ENCODE results near the gene CTTN.
"Not testable (repeated sequence)": the region's sequence is repeated elsewhere in the genome, so short reads cannot be mapped to it uniquely, and the experiment has no call there.

Gene CTTN

GRCh38 chr11:70367071-70367470 lies 31.3 kb upstream of the CTTN start:
- peaks cover 76% of the 10 kb centered on the region for H3K36me3 Mint-ChIP-seq (ENCODE audit: low read depth)
- H3K27me3 Mint-ChIP-seq = no peaks in the 10 kb centered on the region
- no peak overlapping the region for H3K4me3 Mint-ChIP-seq
- no peak overlapping the region for H3K27ac Mint-ChIP-seq
- peaks cover 49% of the 10 kb centered on the region for H3K4me1 Mint-ChIP-seq (ENCODE audit: low read depth)
- DNase-seq = no peak
- H3K9me3 Mint-ChIP-seq = peaks cover 4% of the 10 kb centered on the region

DNA sequence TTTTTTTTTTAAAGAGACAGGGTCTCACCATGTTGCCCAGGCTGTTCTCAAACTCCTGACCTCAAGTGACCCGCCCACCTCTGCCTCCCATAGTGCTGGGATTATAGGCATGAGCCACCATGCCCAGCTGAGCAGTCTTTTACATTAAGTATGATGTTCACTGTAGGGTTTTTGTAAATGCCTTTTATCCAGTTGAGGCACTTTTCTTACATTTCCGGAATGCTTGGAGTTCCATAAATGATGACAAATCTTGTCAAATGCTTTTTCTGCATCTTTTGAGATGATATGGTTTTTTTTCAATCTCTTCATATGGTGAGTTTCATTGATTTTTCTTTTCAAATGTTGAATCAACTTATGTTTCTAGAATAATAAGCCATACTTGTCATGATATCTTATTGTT lies 29.4 kb upstream of the CTTN start:
- DNase-seq = no peak
- Mint-ChIP-seq H3K27ac (no peak overlapping the region), H3K4me3 (no peak overlapping the region), H3K36me3 (ENCODE audit: low read depth) (peaks cover 77% of the 10 kb centered on the region), H3K4me1 (ENCODE audit: low read depth) (peaks cover 41% of the 10 kb centered on the region), H3K9me3 (peaks cover 4% of the 10 kb centered on the region), H3K27me3 (no peaks in the 10 kb centered on the region)

GRCh38 chr11:70371241-70371640 lies 27.1 kb upstream of the CTTN start:
- Mint-ChIP-seq H3K27me3 (no peaks in the 10 kb centered on the region), H3K9me3 (peaks cover 4% of the 10 kb centered on the region), H3K27ac (no peak overlapping the region), H3K36me3 (ENCODE audit: low read depth) (peaks cover 83% of the 10 kb centered on the region), H3K4me3 (no peak overlapping the region), H3K4me1 (ENCODE audit: low read depth) (peaks cover 19% of the 10 kb centered on the region)
- no peak for DNase-seq

- Mint-ChIP-seq H3K4me3 (no peak overlapping the region), H3K4me1 (ENCODE audit: low read depth) (peaks cover 16% of the 10 kb centered on the region), H3K27ac (no peak overlapping the region), H3K27me3 (no peaks in the 10 kb centered on the region), H3K36me3 (ENCODE audit: low read depth) (peaks cover 85% of the 10 kb centered on the region), H3K9me3 (peaks cover 4% of the 10 kb centered on the region)
- DNase-seq = no peak
Measured at GRCh38 chr11:70372076-70372475, 26.3 kb upstream of the CTTN start.

DNA sequence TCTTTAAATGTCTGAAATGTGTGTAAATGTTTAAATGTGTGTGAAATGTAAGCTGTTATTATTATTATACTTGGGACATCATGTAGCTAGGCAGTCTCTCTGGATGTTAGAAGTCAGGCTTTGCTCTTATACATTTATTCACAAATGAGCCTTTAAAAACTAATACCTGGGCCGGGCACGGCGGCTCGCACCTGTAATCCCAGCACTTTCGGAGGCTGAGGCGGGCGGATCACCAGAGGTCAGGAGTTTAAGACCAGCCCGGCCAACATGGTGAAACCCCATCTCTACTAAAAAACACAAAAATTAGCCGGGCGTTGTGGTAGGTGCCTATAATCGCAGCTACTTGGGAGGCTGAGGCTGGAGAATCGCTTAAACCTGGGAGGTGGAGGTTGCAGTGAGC lies 21.7 kb upstream of the CTTN start:
- H3K4me1 Mint-ChIP-seq (ENCODE audit: low read depth) = peaks cover 8% of the 10 kb centered on the region
- DNase-seq = no peak
- no peak overlapping the region for H3K27ac Mint-ChIP-seq
- H3K9me3 Mint-ChIP-seq = no peaks in the 10 kb centered on the region
- peaks cover 87% of the 10 kb centered on the region for H3K36me3 Mint-ChIP-seq (ENCODE audit: low read depth)
- H3K4me3 Mint-ChIP-seq = no peak overlapping the region
- H3K27me3 Mint-ChIP-seq = no peaks in the 10 kb centered on the region

DNA sequence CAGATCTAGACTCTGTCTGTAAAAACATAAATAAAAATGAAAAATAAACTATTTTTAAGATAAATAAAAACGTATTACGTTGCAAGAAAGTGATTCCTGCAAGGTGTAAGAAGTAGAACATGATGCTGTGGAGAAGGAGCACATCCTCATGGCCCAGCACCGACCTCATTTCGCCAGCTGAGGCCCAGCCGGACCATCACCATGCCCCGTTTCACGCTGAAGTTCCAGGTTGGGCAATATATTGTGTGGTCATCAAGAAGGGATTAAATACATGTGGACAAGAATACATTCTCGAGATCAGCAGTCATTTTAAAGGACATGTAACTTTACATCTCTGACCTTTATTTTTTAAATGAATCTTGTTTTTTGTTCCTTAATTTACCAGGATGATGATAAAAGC lies 20.7 kb upstream of the CTTN start:
- H3K9me3 Mint-ChIP-seq = no peaks in the 10 kb centered on the region
- H3K27me3 Mint-ChIP-seq = no peaks in the 10 kb centered on the region
- H3K4me3 Mint-ChIP-seq = no peak overlapping the region
- peaks cover 91% of the 10 kb centered on the region for H3K36me3 Mint-ChIP-seq (ENCODE audit: low read depth)
- no peak overlapping the region for H3K27ac Mint-ChIP-seq
- no peak for DNase-seq
- peaks cover 8% of the 10 kb centered on the region for H3K4me1 Mint-ChIP-seq (ENCODE audit: low read depth)

GRCh38 chr11:70378506-70379134 lies 19.7 kb upstream of the CTTN start:
- H3K4me1 Mint-ChIP-seq (ENCODE audit: low read depth) = peaks cover 8% of the 10 kb centered on the region
- H3K27ac Mint-ChIP-seq = no peak overlapping the region
- H3K9me3 Mint-ChIP-seq = no peaks in the 10 kb centered on the region
- peaks cover 89% of the 10 kb centered on the region for H3K36me3 Mint-ChIP-seq (ENCODE audit: low read depth)
- no peak for DNase-seq
- no peak overlapping the region for H3K4me3 Mint-ChIP-seq
- H3K27me3 Mint-ChIP-seq = no peaks in the 10 kb centered on the region

DNA sequence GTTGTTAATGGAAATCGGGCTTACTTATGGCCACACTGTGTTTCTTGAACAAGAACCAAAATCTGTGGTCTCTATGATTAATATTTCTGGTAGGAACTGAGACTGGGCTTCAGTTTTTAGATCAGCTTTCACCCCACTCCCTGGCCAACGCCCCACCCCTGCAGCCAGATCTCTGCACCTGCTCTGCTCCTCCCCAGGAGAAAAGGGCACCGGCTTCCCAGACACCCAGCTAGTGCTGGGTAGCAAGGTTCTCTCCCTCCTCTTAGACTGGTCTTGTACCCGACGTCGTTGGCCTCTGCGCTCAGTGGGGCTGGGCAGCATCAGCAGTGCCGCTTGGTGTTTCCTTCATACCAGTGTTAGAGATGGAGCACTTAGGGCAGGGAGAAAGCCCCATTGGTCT lies 17.0 kb upstream of the CTTN start:
- peaks cover 8% of the 10 kb centered on the region for H3K4me1 Mint-ChIP-seq (ENCODE audit: low read depth)
- DNase-seq = no peak
- peaks cover 86% of the 10 kb centered on the region for H3K36me3 Mint-ChIP-seq (ENCODE audit: low read depth)
- no peaks in the 10 kb centered on the region for H3K27me3 Mint-ChIP-seq
- no peak overlapping the region for H3K4me3 Mint-ChIP-seq
- no peaks in the 10 kb centered on the region for H3K9me3 Mint-ChIP-seq
- peak overlapping the region; percentile 32 for H3K27ac Mint-ChIP-seq

DNA sequence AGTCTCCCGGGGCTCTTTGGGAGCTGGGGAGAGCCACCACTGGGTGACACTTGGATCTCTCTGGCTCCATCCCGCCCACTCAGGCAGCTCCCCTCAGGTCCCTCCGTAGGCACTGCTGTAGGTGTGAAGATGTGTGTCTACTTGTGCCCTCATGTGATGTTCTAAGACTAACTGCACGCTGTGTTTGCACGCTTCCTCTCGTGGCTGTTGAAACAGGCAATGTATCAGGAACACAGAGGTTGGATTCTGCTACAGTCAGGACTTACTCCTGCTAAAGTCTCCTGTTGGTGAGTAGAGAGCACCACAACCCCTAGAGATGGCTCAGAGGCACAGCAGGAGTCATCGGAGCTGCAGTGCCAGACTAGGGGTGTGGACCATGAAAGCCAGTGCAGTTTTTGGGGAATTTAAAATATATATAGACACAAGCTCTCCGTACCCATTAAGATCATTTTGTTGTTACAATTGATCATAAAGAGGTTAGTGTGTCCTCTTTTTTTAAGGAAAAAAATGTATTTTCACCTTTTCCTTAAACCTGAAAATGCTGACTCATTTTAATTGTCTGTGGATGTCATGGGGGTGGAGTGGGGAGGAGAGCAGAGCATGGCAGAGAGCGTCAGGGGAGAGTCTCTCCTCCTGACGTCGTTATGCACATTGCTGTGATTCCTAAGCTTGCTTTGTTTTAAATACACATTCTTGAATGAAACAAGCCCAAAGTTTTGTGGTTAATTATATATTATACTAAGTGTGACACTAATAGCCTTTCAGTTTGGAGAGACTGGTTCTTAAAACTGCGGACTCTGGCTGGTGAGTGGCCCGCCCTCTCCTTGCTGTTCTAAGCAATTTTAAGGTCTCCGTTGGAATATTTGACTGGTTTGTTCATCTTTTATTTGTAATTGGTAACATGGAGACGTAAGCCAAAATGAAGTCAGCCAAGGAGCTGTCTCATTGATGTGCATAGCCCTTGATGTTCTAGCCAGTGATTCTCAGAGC lies 16.2 kb upstream of the CTTN start:
- no peaks in the 10 kb centered on the region for H3K27me3 Mint-ChIP-seq
- no peak for DNase-seq
- H3K4me3 Mint-ChIP-seq = no peak overlapping the region
- peaks cover 3% of the 10 kb centered on the region for H3K4me1 Mint-ChIP-seq (ENCODE audit: low read depth)
- peak overlapping the region; percentile 32 for H3K27ac Mint-ChIP-seq
- peaks cover 81% of the 10 kb centered on the region for H3K36me3 Mint-ChIP-seq (ENCODE audit: low read depth)
- no peaks in the 10 kb centered on the region for H3K9me3 Mint-ChIP-seq

DNA sequence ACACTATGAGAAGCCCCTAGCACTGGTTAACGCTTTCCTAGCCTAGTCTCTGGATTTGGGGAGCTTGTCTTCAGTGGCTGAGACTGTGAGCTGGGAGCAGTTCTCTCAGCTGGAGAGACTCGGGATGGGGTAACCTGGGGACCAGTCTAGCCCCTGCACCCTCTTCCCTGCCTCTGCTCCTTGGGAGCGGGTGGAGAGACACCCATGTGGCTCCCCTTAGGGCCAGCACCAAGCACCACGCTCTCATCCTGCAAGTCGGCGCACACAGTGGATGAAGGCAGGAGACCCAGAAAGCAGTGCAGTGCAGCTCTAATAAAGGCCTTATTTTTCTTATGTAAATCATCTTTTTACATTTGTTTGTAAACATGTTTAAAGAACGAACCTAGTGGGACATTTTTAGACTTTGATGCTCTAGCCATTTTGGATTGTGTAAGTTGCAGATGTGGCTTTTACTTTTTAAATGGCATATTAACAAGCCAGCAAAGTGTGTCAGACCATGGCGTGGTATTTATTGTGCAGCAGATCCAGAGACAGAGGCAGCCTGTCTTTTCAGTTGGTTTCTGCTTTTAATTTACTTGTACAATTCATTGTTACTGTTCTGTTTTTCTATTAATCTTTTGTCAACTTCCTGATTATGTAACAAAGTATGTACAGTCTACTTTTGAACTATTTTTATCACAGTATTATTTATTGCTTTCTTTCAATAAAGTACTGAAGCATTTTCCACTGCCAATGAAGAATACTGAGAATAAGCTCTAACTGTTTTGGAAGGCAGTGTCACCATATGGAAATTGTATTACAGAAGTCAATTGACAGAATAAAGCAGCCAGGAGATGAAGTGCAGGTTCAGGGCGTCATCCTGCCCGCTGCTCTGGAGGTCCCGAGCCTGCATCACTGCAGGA lies 14.4 kb upstream of the CTTN start:
- no peak overlapping the region for H3K27ac Mint-ChIP-seq
- no peaks in the 10 kb centered on the region for H3K9me3 Mint-ChIP-seq
- no peak overlapping the region for H3K4me3 Mint-ChIP-seq
- peaks cover 65% of the 10 kb centered on the region for H3K36me3 Mint-ChIP-seq (ENCODE audit: low read depth)
- no peaks in the 10 kb centered on the region for H3K27me3 Mint-ChIP-seq
- no peak for DNase-seq
- no peaks in the 10 kb centered on the region for H3K4me1 Mint-ChIP-seq (ENCODE audit: low read depth)

DNA sequence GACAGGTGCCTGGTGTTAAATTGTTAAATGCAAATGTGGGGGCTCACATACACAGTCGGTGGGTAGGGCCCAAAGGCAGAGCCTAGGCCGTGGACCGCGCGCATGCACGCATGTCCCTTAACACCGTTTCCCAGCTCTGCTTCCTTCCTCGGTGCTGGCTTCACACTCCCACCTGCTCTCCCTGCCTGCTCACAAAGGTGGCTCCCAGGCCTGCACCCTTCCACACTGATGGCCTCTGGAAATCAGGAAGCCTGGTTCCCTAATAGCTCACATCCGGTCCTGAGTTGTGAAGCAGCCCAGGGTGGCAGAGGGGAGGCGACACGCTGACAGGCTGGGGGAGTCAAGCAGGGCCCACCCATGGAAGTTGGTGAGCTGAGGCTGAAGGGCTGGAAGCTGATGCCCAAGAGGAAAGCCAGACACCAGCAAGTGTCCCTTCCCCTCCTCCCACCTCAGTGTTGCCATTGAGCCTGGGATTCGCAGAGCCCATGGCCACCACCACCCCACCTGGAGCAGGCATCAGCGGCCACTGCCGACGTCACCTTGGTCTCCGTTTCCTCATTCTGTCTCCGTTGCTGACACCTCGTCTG lies 13.7 kb upstream of the CTTN start:
- Mint-ChIP-seq H3K27ac (peak overlapping the region; percentile 33), H3K4me1 (ENCODE audit: low read depth) (no peaks in the 10 kb centered on the region), H3K9me3 (no peaks in the 10 kb centered on the region), H3K36me3 (ENCODE audit: low read depth) (peaks cover 58% of the 10 kb centered on the region), H3K4me3 (no peak overlapping the region), H3K27me3 (no peaks in the 10 kb centered on the region)
- DNase-seq = no peak

GRCh38 chr11:70387564-70387963 lies 10.8 kb upstream of the CTTN start:
- no peak overlapping the region for H3K4me3 Mint-ChIP-seq
- peaks cover 5% of the 10 kb centered on the region for H3K27me3 Mint-ChIP-seq
- H3K4me1 Mint-ChIP-seq (ENCODE audit: low read depth) = no peaks in the 10 kb centered on the region
- H3K9me3 Mint-ChIP-seq = no peaks in the 10 kb centered on the region
- peaks cover 35% of the 10 kb centered on the region for H3K36me3 Mint-ChIP-seq (ENCODE audit: low read depth)
- no peak for DNase-seq
- no peak overlapping the region for H3K27ac Mint-ChIP-seq

- Mint-ChIP-seq H3K4me3 (no peak overlapping the region), H3K27me3 (peaks cover 14% of the 10 kb centered on the region), H3K9me3 (no peaks in the 10 kb centered on the region), H3K27ac (no peak overlapping the region), H3K4me1 (ENCODE audit: low read depth) (no peaks in the 10 kb centered on the region), H3K36me3 (ENCODE audit: low read depth) (peaks cover 27% of the 10 kb centered on the region)
- DNase-seq = no peak
Measured at GRCh38 chr11:70389201-70389600, 9.1 kb upstream of the CTTN start.

GRCh38 chr11:70390882-70391281 lies 7.4 kb upstream of the CTTN start:
- not testable (repeated sequence) for H3K4me3 Mint-ChIP-seq; H3K9me3 Mint-ChIP-seq; H3K4me1 Mint-ChIP-seq (ENCODE audit: low read depth); H3K27ac Mint-ChIP-seq; DNase-seq
- Mint-ChIP-seq H3K27me3 (peaks cover 24% of the 10 kb centered on the region), H3K36me3 (ENCODE audit: low read depth) (peaks cover 17% of the 10 kb centered on the region)

All from activated T-cell treated with anti-CD3 and anti-CD28 coated beads, Interleukin-2, amount 50 U/mL, for 24 hours (primary cell).